Astrocyte (in vitro differentiated cells and primary cell): ENCODE measurements around the gene GLIS2. TPM values are rescaled to one million over a fixed set of nuclear protein-coding genes. Genes with fewer than 3 reads are reported as not detected.

ENCODE experiments used
- DNase-seq: peaks from one replicate; pipeline ENCODE4 v3.0.0-alpha.2; 2010; ENCODE audit warnings: low read depth
- FAIRE-seq: peaks from 2 replicates; lab custom pipeline; 2011; peaks lifted over from hg19 to GRCh38; lab: Jason Lieb, UNC
- H2AFZ ChIP-seq: 2 replicates; pipeline ENCODE4 v1.6.0; 2012; ENCODE audit warnings: low read depth, low read length, inconsistent platforms
- H3K27ac ChIP-seq: 2 replicates; pipeline ENCODE4 v1.5.1; 2011; ENCODE audit warnings: low read depth, low read length, inconsistent platforms
- H3K27me3 ChIP-seq: 2 replicates; pipeline ENCODE4 v1.6.0; 2011; ENCODE audit warnings: low read length, inconsistent platforms; ENCODE audit not compliant: insufficient read depth
- H3K36me3 ChIP-seq: 2 replicates; pipeline ENCODE4 v1.5.1; 2011; ENCODE audit warnings: low read length, inconsistent platforms; ENCODE audit not compliant: insufficient read depth
- H3K4me1 ChIP-seq: 2 replicates; pipeline ENCODE4 v1.5.1; 2011; ENCODE audit warnings: low read length, inconsistent platforms; ENCODE audit not compliant: insufficient read depth
- H3K4me2 ChIP-seq: 2 replicates; pipeline ENCODE4 v1.6.0; 2012; ENCODE audit warnings: low read length, inconsistent platforms
- H3K4me3 ChIP-seq: 2 replicates; pipeline ENCODE4 v1.5.1; 2011; ENCODE audit warnings: low read depth, mild to moderate bottlenecking, low read length, inconsistent platforms; ENCODE audit not compliant: insufficient read depth
- H3K79me2 ChIP-seq: 2 replicates; pipeline ENCODE4 v1.6.0; 2012; ENCODE audit warnings: mild to moderate bottlenecking, low read length, inconsistent platforms; ENCODE audit not compliant: insufficient read depth
- H3K9ac ChIP-seq: 2 replicates; pipeline ENCODE4 v1.6.0; 2012; ENCODE audit warnings: mild to moderate bottlenecking, low read length, inconsistent platforms
- H3K9me3 ChIP-seq: 2 replicates; pipeline ENCODE4 v1.5.1; 2012; ENCODE audit warnings: low read depth, mild to moderate bottlenecking, low read length, inconsistent platforms; ENCODE audit not compliant: insufficient read depth
- H4K20me1 ChIP-seq: 2 replicates; pipeline ENCODE4 v1.6.0; 2012; ENCODE audit warnings: low read length, inconsistent platforms; ENCODE audit not compliant: insufficient read depth
- H3K27ac Mint-ChIP-seq: one replicate; pipeline ENCODE4 v1.8.0; 2021; ENCODE audit warnings: mild to moderate bottlenecking, mixed read lengths; ENCODE audit not compliant: unreplicated experiment
- H3K27me3 Mint-ChIP-seq: one replicate; pipeline ENCODE4 v1.8.0; 2021; ENCODE audit warnings: low read depth, mixed read lengths; ENCODE audit not compliant: unreplicated experiment
- H3K36me3 Mint-ChIP-seq: one replicate; pipeline ENCODE4 v1.8.0; 2021; ENCODE audit warnings: low read depth, mixed read lengths; ENCODE audit not compliant: unreplicated experiment
- H3K4me1 Mint-ChIP-seq: one replicate; pipeline ENCODE4 v1.8.0; 2021; ENCODE audit warnings: low read depth, mixed read lengths; ENCODE audit not compliant: unreplicated experiment
- H3K4me3 Mint-ChIP-seq: one replicate; pipeline ENCODE4 v1.8.0; 2021; ENCODE audit warnings: mild to moderate bottlenecking, moderate library complexity, mixed read lengths; ENCODE audit not compliant: unreplicated experiment
- H3K9me3 Mint-ChIP-seq: one replicate; pipeline ENCODE4 v1.8.0; 2021; ENCODE audit warnings: mild to moderate bottlenecking, mixed read lengths; ENCODE audit not compliant: unreplicated experiment
- CTCF ChIP-seq: IDR thresholded peaks from 2 replicates; pipeline ENCODE4 v1.5.1; 2011; ENCODE audit warnings: low read depth, mild to moderate bottlenecking, inconsistent platforms, low read length, moderate library complexity; ENCODE audit not compliant: insufficient read depth
- EZH2 ChIP-seq: IDR thresholded peaks from 2 replicates; pipeline ENCODE4 v1.6.1; 2012; ENCODE audit warnings: mild to moderate bottlenecking, low read length, inconsistent platforms; ENCODE audit not compliant: insufficient read depth
- total RNA-seq: library from RNA; stranded (reverse); gene quantifications from 2 replicates; pipeline ENCODE4 v1.2.1, GENCODE V29; 2021

Gene GLIS2
- total RNA-seq, 1 donor from 2014 or later: 18.9 TPM

- Mint-ChIP-seq H3K36me3 (no peaks in the 10 kb centered on the region), H3K27ac (peak overlapping the region; percentile 80), H3K9me3 (no peaks in the 10 kb centered on the region), H3K4me1 (peaks cover 10% of the 10 kb centered on the region), H3K27me3 (no peaks in the 10 kb centered on the region), H3K4me3 (peak overlapping the region; percentile 57)
- H3K9me3 ChIP-seq: no peaks in the 10 kb centered on the region
- H3K4me1 ChIP-seq: peaks cover 36% of the 10 kb centered on the region
- H4K20me1 ChIP-seq: peaks cover 90% of the 10 kb centered on the region
- FAIRE-seq (no peak), DNase-seq (no peak)
- no peaks in the 10 kb centered on the region for H3K36me3 ChIP-seq
- peaks cover 93% of the 10 kb centered on the region for H3K79me2 ChIP-seq
- no peak overlapping the region for H3K27ac ChIP-seq
- H3K4me2 ChIP-seq: peak overlapping the region; percentile 3
- no peak for TF ChIP-seq CTCF
- no peaks in the 10 kb centered on the region for H3K27me3 ChIP-seq
- H3K4me3 ChIP-seq: no peak overlapping the region
- no peak overlapping the region for H3K9ac ChIP-seq
- no peak overlapping the region for H2AFZ ChIP-seq
Observed at GRCh38 chr16:4324492-4325252, 8.8 kb downstream of the GLIS2 start.

GRCh38 chr16:4325253-4325758 is 9.4 kb downstream of the GLIS2 start:
- H4K20me1 ChIP-seq: peaks cover 89% of the 10 kb centered on the region
- no peaks in the 10 kb centered on the region for H3K27me3 ChIP-seq
- peaks cover 30% of the 10 kb centered on the region for H3K4me1 ChIP-seq
- Mint-ChIP-seq H3K36me3 (no peaks in the 10 kb centered on the region), H3K27ac (no peak overlapping the region), H3K4me1 (peaks cover 11% of the 10 kb centered on the region), H3K4me3 (no peak overlapping the region), H3K9me3 (no peaks in the 10 kb centered on the region), H3K27me3 (no peaks in the 10 kb centered on the region)
- H3K9me3 ChIP-seq: no peaks in the 10 kb centered on the region
- H3K27ac ChIP-seq: no peak overlapping the region
- DNase-seq (no peak), FAIRE-seq (no peak)
- TF ChIP-seq EZH2: no peak
- no peak overlapping the region for H3K4me2 ChIP-seq
- H3K79me2 ChIP-seq: peaks cover 92% of the 10 kb centered on the region
- no peaks in the 10 kb centered on the region for H3K36me3 ChIP-seq
- no peak overlapping the region for H3K9ac ChIP-seq
- no peak overlapping the region for H2AFZ ChIP-seq
- no peak overlapping the region for H3K4me3 ChIP-seq

GRCh38 chr16:4327386-4328045 is 11.6 kb downstream of the GLIS2 start:
- Histone ChIP-seq H2AFZ (peak overlapping the region; percentile 37), H3K9me3 (no peaks in the 10 kb centered on the region), H3K9ac (peak overlapping the region; percentile 62), H3K27me3 (no peaks in the 10 kb centered on the region), H3K27ac (no peak overlapping the region), H3K4me1 (peaks cover 25% of the 10 kb centered on the region), H3K36me3 (no peaks in the 10 kb centered on the region), H3K79me2 (peaks cover 85% of the 10 kb centered on the region), H3K4me2 (peak overlapping the region; percentile 87), H4K20me1 (peaks cover 87% of the 10 kb centered on the region), H3K4me3 (peak overlapping the region; percentile 50)
- no peak for DNase-seq
- no peak for FAIRE-seq
- Mint-ChIP-seq H3K36me3 (no peaks in the 10 kb centered on the region), H3K4me3 (no peak overlapping the region), H3K4me1 (peaks cover 11% of the 10 kb centered on the region), H3K27ac (no peak overlapping the region), H3K9me3 (no peaks in the 10 kb centered on the region), H3K27me3 (no peaks in the 10 kb centered on the region)
- TF ChIP-seq CTCF (no peak), EZH2 (no peak)
